Suprapubic skin (tissue), 4 donors: ENCODE data around the gene MORC3.

Experiments
- CTCF ChIP-seq, 2 donors: fragments of 200-600 bp in 1 of 2; fragments of 450-650 bp in 1 of 2; sonication (generic) in 1 of 2; IDR thresholded peaks; one replicate each; pipeline ENCODE4 v1.5.1; 2016 to 2019; ENCODE audit warnings: antibody characterized with exemption in 2 of 2, mild to moderate bottlenecking in 1 of 2, moderate library complexity in 1 of 2
- EP300 ChIP-seq: sonication (generic); formaldehyde crosslinking; IDR thresholded peaks from one replicate; pipeline ENCODE4 v1.6.1; 2017; ENCODE audit warnings: antibody characterized with exemption
- POLR2A ChIP-seq, 2 donors: fragments of 450-650 bp; IDR thresholded peaks; one replicate each; pipeline ENCODE4 v1.6.1; 2017; ENCODE audit warnings: antibody characterized with exemption in 2 of 2, mild to moderate bottlenecking in 2 of 2, moderate library complexity in 2 of 2
- POLR2AphosphoS5 ChIP-seq, 3 donors: sonication (generic); formaldehyde crosslinking; IDR thresholded peaks; one replicate each; pipeline ENCODE4 v1.6.1; 2017; ENCODE audit warnings: antibody characterized with exemption in 3 of 3

- TF ChIP-seq CTCF (IDR thresholded peaks at IDR 0.05) (no peak), POLR2A (IDR thresholded peaks at IDR 0.05) (no peak), POLR2AphosphoS5 (IDR thresholded peaks at IDR 0.05) (no peak), EP300 (no peak)
Observed at GRCh38 chr21:36354918-36355680, 35.1 kb downstream of the MORC3 start.
